ENCODE data around the gene RILPL1.

- no peak for TF ChIP-seq CTCF (IDR thresholded peaks at IDR 0.05; ENCODE audit: low read length)
- no peak for TF ChIP-seq EZH2 (IDR thresholded peaks at IDR 0.05; ENCODE audit: borderline replicate concordance, low read length)
Observed at GRCh38 chr12:123559468-123559867, 25.9 kb upstream of the RILPL1 start.
